Keratinocyte (primary cell): ENCODE measurements around the gene LIN9. TPM values are rescaled to one million over a fixed set of nuclear protein-coding genes. Genes with fewer than 3 reads are reported as not detected.

Source experiments
- DNase-seq: peaks from one replicate; pipeline ENCODE4 v3.0.0-alpha.2; 2011; ENCODE audit warnings: low read depth, missing footprints, low spot score
- FAIRE-seq: peaks from 2 replicates; lab custom pipeline; 2011; peaks lifted over from hg19 to GRCh38; lab: Jason Lieb, UNC
- H2AFZ ChIP-seq: 2 replicates; pipeline ENCODE4 v1.6.0; 2012; ENCODE audit warnings: low read length, control low read depth, inconsistent platforms; ENCODE audit not compliant: control insufficient read depth
- H3K27ac ChIP-seq: 2 replicates; pipeline ENCODE4 v1.5.1; 2011; ENCODE audit warnings: low read length; ENCODE audit not compliant: control insufficient read depth, insufficient read depth
- H3K27me3 ChIP-seq: 3 replicates; pipeline ENCODE4 v1.6.0; 2011; ENCODE audit warnings: low read length; ENCODE audit not compliant: control insufficient read depth, insufficient read depth; ENCODE audit errors: extremely low read depth
- H3K36me3 ChIP-seq, 2 experiments: 2 replicates in 1 of 2; 3 replicates in 1 of 2; pipeline ENCODE4 v1.5.1; 2011; ENCODE audit warnings: low read length in 2 of 2, mild to moderate bottlenecking in 1 of 2; ENCODE audit not compliant: control insufficient read depth in 2 of 2, insufficient read depth in 2 of 2; ENCODE audit errors: extremely low read depth in 1 of 2
- H3K4me1 ChIP-seq: 3 replicates; pipeline ENCODE4 v1.5.1; 2011; ENCODE audit warnings: low read length; ENCODE audit not compliant: control insufficient read depth, insufficient read depth; ENCODE audit errors: extremely low read depth
- H3K4me2 ChIP-seq: 3 replicates; pipeline ENCODE4 v1.6.0; 2011; ENCODE audit warnings: low read depth, low read length; ENCODE audit not compliant: control insufficient read depth, insufficient read depth; ENCODE audit errors: extremely low read depth
- H3K4me3 ChIP-seq, 3 experiments: fragments of 200-600 bp in 1 of 3; sonication (generic) in 1 of 3; 2 replicates in 2 of 3; 3 replicates in 1 of 3; pipeline ENCODE4 v1.5.1; 2011 to 2016; ENCODE audit warnings: low read length in 3 of 3, mild to moderate bottlenecking in 3 of 3, control low read depth in 2 of 3, inconsistent platforms in 1 of 3, low read depth in 1 of 3, mixed read lengths in 1 of 3, mixed run types in 1 of 3, moderate library complexity in 1 of 3; ENCODE audit not compliant: control insufficient read depth in 2 of 3, insufficient read depth in 2 of 3; ENCODE audit errors: extremely low read depth in 1 of 3
- H3K79me2 ChIP-seq: 2 replicates; pipeline ENCODE4 v1.6.0; 2012; ENCODE audit warnings: low read length; ENCODE audit not compliant: control insufficient read depth, insufficient read depth
- H3K9ac ChIP-seq: 3 replicates; pipeline ENCODE4 v1.6.0; 2011; ENCODE audit warnings: low read length; ENCODE audit not compliant: control insufficient read depth, insufficient read depth; ENCODE audit errors: extremely low read depth
- H3K9me1 ChIP-seq: 3 replicates; pipeline ENCODE4 v1.6.0; 2011; ENCODE audit warnings: low read length; ENCODE audit not compliant: control insufficient read depth, insufficient read depth; ENCODE audit errors: extremely low read depth
- H3K9me3 ChIP-seq: 2 replicates; pipeline ENCODE4 v1.5.1; 2012; ENCODE audit warnings: low read depth, low read length; ENCODE audit not compliant: control insufficient read depth
- H4K20me1 ChIP-seq: 3 replicates; pipeline ENCODE4 v1.6.0; 2011; ENCODE audit warnings: low read length; ENCODE audit not compliant: control insufficient read depth, insufficient read depth; ENCODE audit errors: extremely low read depth
- CTCF ChIP-seq, 3 experiments: IDR thresholded peaks in 1 of 3; conservative IDR thresholded peaks in 1 of 3; optimal IDR thresholded peaks in 1 of 3; 2 replicates in 2 of 3; 3 replicates in 1 of 3; pipeline versions ENCODE3 to v1.5.1; 2011; ENCODE audit warnings: low read length in 3 of 3, mild to moderate bottlenecking in 3 of 3, moderate library complexity in 2 of 3, control low read depth in 1 of 3, inconsistent platforms in 1 of 3; ENCODE audit not compliant: insufficient read depth in 2 of 3; ENCODE audit errors: extremely low read depth in 1 of 3
- EZH2 ChIP-seq: IDR thresholded peaks from one replicate; pipeline ENCODE4 v1.6.1; 2012; ENCODE audit warnings: inconsistent platforms, mild to moderate bottlenecking, low read length, moderate library complexity
- dilution Hi-C: fragments of 300-500 bp; cut with MboI; formaldehyde crosslinking; loops from one replicate; pipeline ENCODE4 v1.7.0; 2020; ENCODE audit warnings: low sequenced_read_pairs; ENCODE audit not compliant: extremely low pct_ligation_motif_present
- polyA plus RNA-seq, 5 experiments: library from polyadenylated mRNA; depleted of rRNA in 3 of 5; stranded (reverse) in 3 of 5; stranded (forward) in 1 of 5; unstranded in 1 of 5; fragments of >200 nt; gene quantifications; 1 replicate in 1 of 5; 2 replicates in 3 of 5; 3 replicates in 1 of 5; pipeline versions ENCODE4 v1.2.1 to v1.2.3, GENCODE V29; 2011 to 2012; ENCODE audit warnings: missing spikeins in 2 of 5, low read depth in 1 of 5, low replicate concordance in 1 of 5

LIN9 gene
- polyA plus RNA-seq, 1 donor (not counting 4 experiments of a cell fraction or from before 2014, with no cell fraction given): 5.6 TPM

- Histone ChIP-seq H3K9me3 (no peaks in the 10 kb centered on the region), H3K27me3 (no peaks in the 10 kb centered on the region), H3K9ac (no peak overlapping the region), H4K20me1 (no peaks in the 10 kb centered on the region), H3K4me2 (no peak overlapping the region), H3K9me1 (no peaks in the 10 kb centered on the region), H3K4me3 (no peak overlapping the region), H2AFZ (no peak overlapping the region), H3K4me1 (no peaks in the 10 kb centered on the region), H3K36me3 (no peaks in the 10 kb centered on the region), H3K79me2 (no peaks in the 10 kb centered on the region), H3K27ac (no peak overlapping the region)
- TF ChIP-seq CTCF (optimal IDR thresholded peaks at IDR 0.05 in 1 of 3, IDR thresholded peaks at IDR 0.05 in 1 of 3, conservative IDR thresholded peaks at IDR 0.05 in 1 of 3; ENCODE audit: extremely low read depth in 1 of 3, insufficient read depth in 2 of 3, low read length in 3 of 3) (no peak), EZH2 (no peak)
- no peak for DNase-seq
- FAIRE-seq: no peak
- dilution Hi-C loops: no loop called here
Measured at GRCh38 chr1:226350519-226350865, 41.5 kb upstream of the LIN9 start.

GRCh38 chr1:226349801-226350518, 41.0 kb upstream of the LIN9 start:
- no peak overlapping the region for H3K4me3 ChIP-seq
- H3K9me1 ChIP-seq: no peaks in the 10 kb centered on the region
- no peaks in the 10 kb centered on the region for H4K20me1 ChIP-seq
- no peak for TF ChIP-seq EZH2
- no peak for TF ChIP-seq CTCF (optimal IDR thresholded peaks at IDR 0.05 in 1 of 3, IDR thresholded peaks at IDR 0.05 in 1 of 3, conservative IDR thresholded peaks at IDR 0.05 in 1 of 3; ENCODE audit: extremely low read depth in 1 of 3, insufficient read depth in 2 of 3, low read length in 3 of 3)
- dilution Hi-C loops: no loop called here
- FAIRE-seq (no peak), DNase-seq (no peak)
- no peaks in the 10 kb centered on the region for H3K36me3 ChIP-seq
- no peak overlapping the region for H2AFZ ChIP-seq
- no peaks in the 10 kb centered on the region for H3K9me3 ChIP-seq
- H3K9ac ChIP-seq: no peak overlapping the region
- H3K27ac ChIP-seq: no peak overlapping the region
- no peaks in the 10 kb centered on the region for H3K79me2 ChIP-seq
- no peaks in the 10 kb centered on the region for H3K4me1 ChIP-seq
- no peaks in the 10 kb centered on the region for H3K27me3 ChIP-seq
- H3K4me2 ChIP-seq: no peak overlapping the region
